AG20443 (cell line): ENCODE measurements around the gene SFN.
"Not testable (repeated sequence)": the region's sequence is repeated elsewhere in the genome, so short reads cannot be mapped to it uniquely, and the experiment has no call there.

Source experiments
- DNase-seq: peaks from one replicate; pipeline ENCODE4 v3.0.0; 2012; ENCODE audit warnings: low spot score, mixed read lengths

The SFN gene

DNA sequence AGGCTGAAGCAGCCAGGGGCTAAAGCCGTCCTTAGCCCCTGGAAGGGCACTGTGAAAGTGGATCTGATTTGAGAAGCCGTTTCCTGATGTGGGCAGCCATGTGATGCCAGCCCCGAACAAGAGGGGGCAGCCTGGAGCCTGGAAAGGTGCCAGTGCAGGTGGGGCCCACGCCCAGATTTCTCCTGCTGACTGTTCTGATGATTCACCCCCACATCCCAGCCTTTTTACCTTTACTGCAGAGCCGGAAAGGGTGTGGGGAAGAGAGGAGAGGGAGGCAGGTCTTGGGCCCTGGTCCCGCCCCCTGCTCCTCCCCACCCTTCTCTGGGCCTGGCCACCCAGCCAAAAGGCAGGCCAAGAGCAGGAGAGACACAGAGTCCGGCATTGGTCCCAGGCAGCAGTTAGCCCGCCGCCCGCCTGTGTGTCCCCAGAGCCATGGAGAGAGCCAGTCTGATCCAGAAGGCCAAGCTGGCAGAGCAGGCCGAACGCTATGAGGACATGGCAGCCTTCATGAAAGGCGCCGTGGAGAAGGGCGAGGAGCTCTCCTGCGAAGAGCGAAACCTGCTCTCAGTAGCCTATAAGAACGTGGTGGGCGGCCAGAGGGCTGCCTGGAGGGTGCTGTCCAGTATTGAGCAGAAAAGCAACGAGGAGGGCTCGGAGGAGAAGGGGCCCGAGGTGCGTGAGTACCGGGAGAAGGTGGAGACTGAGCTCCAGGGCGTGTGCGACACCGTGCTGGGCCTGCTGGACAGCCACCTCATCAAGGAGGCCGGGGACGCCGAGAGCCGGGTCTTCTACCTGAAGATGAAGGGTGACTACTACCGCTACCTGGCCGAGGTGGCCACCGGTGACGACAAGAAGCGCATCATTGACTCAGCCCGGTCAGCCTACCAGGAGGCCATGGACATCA, at the start of gene SFN:
TSS of gene SFN (plus strand) at position 369 of the 904 bp plus-strand sequence. CDS start at position 433, 64 bp downstream.
- no peak for DNase-seq

GRCh38 chr1:26814377-26814776, 48.6 kb upstream of the SFN start:
- DNase-seq = no peak

- no peak for DNase-seq
Measured at GRCh38 chr1:26814893-26815292, 48.1 kb upstream of the SFN start.

GRCh38 chr1:26820784-26821269, 42.1 kb upstream of the SFN start:
- DNase-seq = no peak

- DNase-seq = no peak
Measured at GRCh38 chr1:26822737-26823395, 40.1 kb upstream of the SFN start.

DNA sequence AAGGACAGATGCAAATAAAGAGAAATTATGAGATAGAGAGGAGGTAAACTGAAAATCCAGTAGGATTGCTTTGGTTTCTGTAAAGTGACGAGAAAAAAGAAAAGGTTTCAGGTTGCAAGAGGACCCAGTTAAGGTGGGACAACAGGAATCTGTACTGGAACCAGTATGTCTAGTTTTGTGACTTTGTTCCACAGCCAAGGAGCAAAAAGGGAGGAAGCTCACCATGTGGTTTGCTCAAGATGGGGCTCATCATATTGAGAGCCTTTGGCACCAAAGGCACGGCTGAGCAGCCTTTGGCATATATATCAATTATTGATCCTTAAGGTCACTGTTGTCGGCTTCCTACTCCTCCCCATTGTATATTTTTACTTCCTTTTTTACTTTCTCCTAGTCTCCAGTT, 38.2 kb upstream of the SFN start:
- DNase-seq = no peak

DNA sequence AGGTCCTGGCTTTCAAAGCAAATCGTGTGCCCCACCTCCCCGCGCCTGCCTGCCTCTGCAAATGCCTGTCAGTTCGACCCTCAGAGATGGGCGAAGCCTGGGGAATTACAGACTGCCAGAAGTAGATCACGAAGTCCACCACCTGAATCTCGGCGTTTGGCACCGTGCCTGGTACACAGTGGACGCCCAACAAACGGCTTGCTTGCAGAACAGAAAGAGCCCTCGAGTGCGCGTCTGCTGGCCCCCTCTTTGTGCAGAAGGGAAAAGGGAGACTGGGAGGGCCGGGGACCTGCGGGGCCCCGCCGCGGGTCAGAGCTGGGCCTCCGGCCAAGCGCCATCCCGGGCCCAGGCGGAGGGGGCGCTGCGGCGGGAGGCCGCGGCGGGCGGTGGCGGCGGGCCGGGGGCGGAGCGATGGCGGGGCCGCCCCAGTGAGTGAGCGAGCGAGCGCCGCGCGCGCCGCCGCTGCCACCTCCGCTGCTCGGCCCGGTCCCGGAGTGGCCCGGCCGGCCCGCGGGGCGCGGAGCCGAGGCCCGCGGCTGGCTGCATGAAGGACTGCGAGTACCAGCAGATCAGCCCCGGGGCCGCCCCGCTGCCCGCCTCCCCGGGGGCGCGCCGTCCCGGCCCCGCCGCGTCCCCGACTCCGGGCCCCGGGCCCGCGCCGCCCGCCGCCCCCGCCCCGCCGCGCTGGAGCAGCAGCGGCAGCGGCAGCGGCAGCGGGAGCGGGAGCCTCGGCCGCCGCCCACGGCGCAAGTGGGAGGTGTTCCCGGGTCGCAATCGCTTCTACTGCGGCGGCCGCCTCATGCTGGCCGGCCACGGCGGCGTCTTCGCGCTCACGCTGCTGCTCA, 36.5 kb upstream of the SFN start, which contains the start of gene ZDHHC18:
TSS of gene ZDHHC18 (plus strand) at position 428 of the 845 bp plus-strand sequence. CDS start at position 545, 117 bp downstream.
- peak; percentile 97 for DNase-seq

- DNase-seq = no peak
Measured at GRCh38 chr1:26827106-26827604, 35.8 kb upstream of the SFN start.

DNA sequence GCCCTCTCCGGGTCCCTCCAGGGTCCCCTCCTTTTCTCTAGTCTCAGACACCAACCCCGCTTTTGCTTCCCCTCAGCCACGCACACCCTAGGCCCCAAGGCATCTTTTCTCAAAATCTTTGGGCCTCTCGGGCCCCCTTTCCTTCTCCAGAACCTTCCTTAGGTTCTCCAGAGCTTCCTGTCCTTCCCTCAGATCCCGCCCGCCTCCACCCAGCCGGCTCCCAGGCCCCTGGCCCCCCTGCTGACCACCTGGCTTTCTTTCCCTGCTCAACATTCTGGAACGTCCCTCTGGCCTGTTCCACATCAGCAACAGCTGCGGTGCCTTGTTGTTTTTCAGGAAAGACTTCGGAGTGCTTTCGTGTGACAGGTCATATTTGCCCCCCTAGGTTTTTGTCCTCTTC, 35.3 kb upstream of the SFN start:
- DNase-seq = no peak

DNA sequence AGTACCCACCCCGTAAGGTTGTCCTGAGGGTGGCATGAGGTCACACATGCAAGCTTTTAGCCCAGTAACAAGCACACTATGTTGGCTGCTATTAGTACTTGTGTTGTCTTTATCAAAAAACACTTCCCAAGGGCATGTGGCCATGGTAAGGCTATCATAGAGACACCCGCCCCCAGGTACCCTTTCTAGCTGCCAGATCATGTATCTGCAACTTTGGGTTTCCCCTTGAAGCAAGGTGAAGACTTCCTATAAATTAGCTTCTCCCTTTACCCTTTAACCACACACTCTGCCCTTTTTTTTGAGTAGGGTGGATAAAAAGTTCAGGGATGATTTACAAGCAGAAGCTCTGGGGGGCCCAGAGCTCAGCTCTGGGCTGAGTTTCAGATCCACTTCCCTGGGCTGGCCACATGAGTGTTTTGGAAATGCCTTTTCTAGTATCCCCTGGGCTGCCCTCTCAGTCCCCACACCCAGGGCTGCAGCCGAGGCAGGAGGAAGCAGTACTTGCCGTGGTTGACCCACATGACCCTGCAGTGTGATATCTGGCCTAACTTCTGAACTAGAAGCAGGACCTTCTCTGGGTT, 34.4 kb upstream of the SFN start:
- DNase-seq = no peak

DNA sequence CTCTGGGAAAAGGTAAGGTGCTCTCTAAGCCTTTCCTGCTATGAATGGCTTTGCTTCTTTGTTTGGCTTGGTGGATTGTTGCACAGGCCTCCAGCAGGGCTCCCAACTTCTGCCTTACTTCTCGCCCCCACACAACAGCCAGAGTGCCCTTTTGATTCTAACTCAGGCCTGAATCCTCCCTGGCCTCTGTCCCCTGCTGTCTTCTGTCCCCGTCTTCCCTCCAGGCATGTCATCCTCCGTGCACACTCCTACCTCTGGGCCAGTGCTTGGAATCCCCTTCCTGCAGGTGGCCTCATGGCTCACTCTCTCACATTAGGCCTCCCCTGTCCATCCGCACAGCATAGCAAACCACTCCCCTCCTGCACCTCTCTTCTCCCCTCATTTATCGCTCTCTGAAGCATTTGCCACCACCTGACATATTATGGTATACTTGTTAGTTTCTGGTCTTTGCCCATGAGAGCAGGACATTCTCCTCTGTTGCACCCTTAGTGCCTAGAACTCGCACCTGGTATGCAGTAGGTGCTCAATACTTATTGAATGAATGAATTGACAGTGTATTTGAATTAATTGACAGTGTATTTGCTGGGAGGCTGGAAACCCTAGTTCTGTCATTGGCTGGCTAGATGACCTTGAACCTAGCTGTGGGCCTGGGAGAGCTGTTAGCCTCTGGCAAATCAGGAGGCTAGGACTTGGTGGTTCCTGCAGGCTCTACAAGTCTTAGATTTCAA, 33.6 kb upstream of the SFN start:
- no peak for DNase-seq

GRCh38 chr1:26831059-26831458, 31.9 kb upstream of the SFN start:
- DNase-seq = no peak

GRCh38 chr1:26831546-26832248, 31.3 kb upstream of the SFN start:
- DNase-seq = no peak

DNA sequence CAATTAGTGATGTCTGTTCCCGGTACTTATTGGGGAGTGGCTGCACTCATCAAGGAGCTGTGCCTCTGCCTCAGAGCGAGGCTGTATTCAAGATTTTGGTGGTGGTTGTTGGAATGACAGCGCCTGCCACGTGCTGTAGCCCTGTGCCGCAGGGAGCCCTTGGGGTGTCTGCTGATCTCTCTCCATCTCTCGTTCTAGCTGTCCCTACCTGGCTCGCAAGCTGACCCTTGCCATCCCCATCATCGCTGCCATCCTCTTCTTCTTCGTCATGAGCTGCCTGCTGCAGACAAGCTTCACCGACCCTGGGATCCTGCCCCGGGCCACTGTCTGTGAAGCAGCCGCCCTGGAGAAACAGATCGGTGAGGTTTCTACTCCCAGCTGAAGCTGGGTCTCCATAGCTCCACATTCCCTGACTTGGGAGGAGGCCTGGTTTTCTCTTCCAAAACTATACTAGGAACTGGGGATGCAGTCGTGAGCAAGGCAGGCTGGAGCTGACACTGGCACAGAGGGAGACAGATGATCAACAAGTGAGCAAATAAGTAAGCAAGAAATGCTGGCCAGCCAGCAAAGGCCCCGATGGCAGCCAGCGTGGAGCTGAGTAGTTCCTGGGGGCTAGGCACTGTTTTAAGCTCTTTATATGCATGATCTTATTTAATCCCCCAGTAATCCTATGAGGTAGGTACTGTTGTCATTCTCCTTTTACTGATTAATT, 30.5 kb upstream of the SFN start:
- DNase-seq = no peak

GRCh38 chr1:26833432-26834405, 29.2 kb upstream of the SFN start:
- no peak for DNase-seq

DNA sequence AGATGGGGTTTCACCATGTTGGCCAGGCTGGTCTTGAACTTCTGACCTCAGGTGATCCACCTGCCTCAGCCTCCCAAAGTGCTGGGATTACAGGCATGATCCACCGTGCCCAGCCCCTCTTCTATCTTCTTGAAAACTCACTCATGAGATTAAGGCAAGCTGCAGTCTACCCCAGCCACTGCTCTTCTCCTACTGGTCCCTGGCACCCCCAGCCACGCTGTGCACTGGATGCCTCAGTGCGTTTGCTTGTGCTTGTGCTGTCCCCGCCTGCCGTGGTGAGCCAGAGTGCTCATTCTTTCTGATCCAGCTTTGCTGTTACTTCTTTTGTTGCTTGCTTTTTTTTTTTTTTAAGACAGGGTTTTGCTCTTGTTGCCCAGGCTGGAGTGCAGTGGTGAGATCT, 25.3 kb upstream of the SFN start:
- DNase-seq = not testable (repeated sequence)

DNA sequence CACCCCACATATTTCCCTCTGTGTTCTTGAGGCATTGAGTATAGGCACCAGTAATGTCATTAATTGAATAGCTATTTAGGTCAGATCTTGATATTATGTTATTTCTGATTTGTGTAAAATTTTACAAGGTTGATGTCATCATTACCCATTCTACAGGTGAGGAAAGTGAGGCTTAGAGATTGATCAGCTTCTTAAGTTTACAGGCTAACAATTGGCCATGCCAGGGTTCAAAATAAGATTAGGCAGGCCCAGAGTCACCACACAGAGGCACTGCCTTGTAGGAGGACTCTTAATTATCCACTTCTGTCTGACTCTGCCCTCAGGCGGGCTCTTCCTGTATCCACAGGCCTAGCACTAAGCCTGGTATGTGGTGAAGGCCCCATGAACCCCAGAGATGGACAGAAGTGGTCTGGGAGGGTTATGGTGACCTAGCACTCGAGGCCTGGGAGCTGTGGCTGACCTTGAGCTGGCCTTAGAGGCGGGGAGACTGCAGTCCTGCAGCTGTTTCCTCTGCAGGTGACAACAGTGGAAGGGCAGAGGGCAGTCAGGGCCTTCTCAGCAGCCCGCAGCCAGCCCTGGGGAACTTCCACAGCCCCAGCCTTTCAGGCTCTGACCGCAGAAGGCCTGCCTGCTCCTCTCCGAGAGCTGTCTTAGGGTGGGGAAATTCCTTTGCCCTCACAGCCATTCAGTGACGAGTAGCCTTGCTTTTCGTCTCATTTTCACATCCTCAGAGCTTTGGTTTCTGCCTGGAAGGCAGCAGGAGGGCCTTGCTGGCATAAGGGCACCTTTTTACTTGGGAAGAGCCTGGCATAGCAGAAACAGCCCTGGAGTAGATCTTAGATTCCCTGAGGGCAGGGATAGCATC, 24.2 kb upstream of the SFN start:
- no peak for DNase-seq
